Endothelial cell (in vitro differentiated cells): Measurements from ENCODE around the gene ARMC9. TPM values are rescaled to one million over a fixed set of nuclear protein-coding genes. Genes with fewer than 3 reads are reported as not detected.

ENCODE experiments used
- DNase-seq: peaks from one replicate; pipeline ENCODE4 v3.0.0; 2021; ENCODE audit warnings: low spot score
- H3K27ac Mint-ChIP-seq: one replicate; pipeline ENCODE4 v1.8.0; 2021; ENCODE audit warnings: mixed read lengths, inconsistent platforms; ENCODE audit not compliant: unreplicated experiment
- H3K27me3 Mint-ChIP-seq: one replicate; pipeline ENCODE4 v1.8.0; 2021; ENCODE audit warnings: mild to moderate bottlenecking, moderate library complexity, mixed read lengths, inconsistent platforms; ENCODE audit not compliant: unreplicated experiment
- H3K36me3 Mint-ChIP-seq: one replicate; pipeline ENCODE4 v1.8.0; 2021; ENCODE audit warnings: mild to moderate bottlenecking, low read depth, mixed read lengths, inconsistent platforms; ENCODE audit not compliant: unreplicated experiment
- H3K4me1 Mint-ChIP-seq: one replicate; pipeline ENCODE4 v1.8.0; 2021; ENCODE audit warnings: mild to moderate bottlenecking, mixed read lengths, inconsistent platforms; ENCODE audit not compliant: unreplicated experiment
- H3K4me3 Mint-ChIP-seq: one replicate; pipeline ENCODE4 v1.8.0; 2021; ENCODE audit warnings: mild to moderate bottlenecking, mixed read lengths, inconsistent platforms; ENCODE audit not compliant: unreplicated experiment
- H3K9me3 Mint-ChIP-seq: one replicate; pipeline ENCODE4 v1.8.0; 2021; ENCODE audit warnings: mixed read lengths, inconsistent platforms; ENCODE audit not compliant: unreplicated experiment
- CTCF ChIP-seq: fragments of 200-600 bp; sonication (generic); IDR thresholded peaks from one replicate; pipeline ENCODE4 v1.5.0; 2021; ENCODE audit warnings: antibody characterized with exemption; ENCODE audit not compliant: unreplicated experiment
- total RNA-seq: library from RNA; stranded (reverse); fragmentation: NEBNext Ultra II Directional; extraction: Animal tissue kit (Norgen Biotek cat#: 25700); gene quantifications from one replicate; pipeline ENCODE4 v1.2.1, GENCODE V29; 2021; ENCODE audit not compliant: unreplicated experiment

The ARMC9 gene
- total RNA-seq, 1 donor from 2014 or later: 18.3 TPM

GRCh38 chr2:231379266-231380215 is 181.1 kb downstream of the ARMC9 start:
- Mint-ChIP-seq H3K27ac (no peak overlapping the region), H3K4me1 (peaks cover 7% of the 10 kb centered on the region), H3K27me3 (peaks cover 9% of the 10 kb centered on the region)

GRCh38 chr2:231380307-231380706 is 181.9 kb downstream of the ARMC9 start:
- no peak for TF ChIP-seq CTCF
- Mint-ChIP-seq H3K36me3 (peaks cover 13% of the 10 kb centered on the region), H3K27me3 (peaks cover 9% of the 10 kb centered on the region), H3K4me3 (no peak overlapping the region), H3K9me3 (no peaks in the 10 kb centered on the region), H3K27ac (no peak overlapping the region), H3K4me1 (peaks cover 7% of the 10 kb centered on the region)
- DNase-seq: no peak

More at GRCh38 chr2:231379266-231380215, 181.1 kb downstream of the ARMC9 start:
- H3K9me3 Mint-ChIP-seq: no peaks in the 10 kb centered on the region
- H3K4me3 Mint-ChIP-seq: no peak overlapping the region
- DNase-seq: no peak
- H3K36me3 Mint-ChIP-seq: peaks cover 6% of the 10 kb centered on the region
- no peak for TF ChIP-seq CTCF

- TF ChIP-seq CTCF: no peak
- Mint-ChIP-seq H3K27ac (peak overlapping the region; percentile 1), H3K9me3 (no peaks in the 10 kb centered on the region), H3K4me1 (peaks cover 7% of the 10 kb centered on the region), H3K27me3 (peaks cover 9% of the 10 kb centered on the region), H3K36me3 (peaks cover 14% of the 10 kb centered on the region), H3K4me3 (no peak overlapping the region)
- DNase-seq: no peak
These were observed 182.8 kb downstream of the ARMC9 start for GRCh38 chr2:231380991-231381847.

- no peak for TF ChIP-seq CTCF
- peaks cover 6% of the 10 kb centered on the region for H3K27me3 Mint-ChIP-seq
- no peak overlapping the region for H3K27ac Mint-ChIP-seq
- H3K36me3 Mint-ChIP-seq: peaks cover 19% of the 10 kb centered on the region
- no peak for DNase-seq
- H3K4me1 Mint-ChIP-seq: peaks cover 1% of the 10 kb centered on the region
- H3K9me3 Mint-ChIP-seq: no peaks in the 10 kb centered on the region
- no peak overlapping the region for H3K4me3 Mint-ChIP-seq
These were observed 183.7 kb downstream of the ARMC9 start for GRCh38 chr2:231382116-231382515.
